GM21367 (cell line): Measurements from ENCODE around the gene PHF20.
"Not testable (repeated sequence)": the region's sequence is repeated elsewhere in the genome, so short reads cannot be mapped to it uniquely, and the experiment has no call there.

Experiments used
- ATAC-seq: cut with Tn5 transposase; IDR thresholded peaks from one replicate; pipeline ENCODE4 v1.9.1; 2021; ENCODE audit not compliant: unreplicated experiment

The PHF20 gene

GRCh38 chr20:35837577-35838195 lies 65.9 kb downstream of the PHF20 start:
- no peak for ATAC-seq

- no peak for ATAC-seq
Measured at GRCh38 chr20:35838205-35838604, 66.4 kb downstream of the PHF20 start.

- no peak for ATAC-seq
Measured at GRCh38 chr20:35839904-35840303, 68.1 kb downstream of the PHF20 start.

- no peak for ATAC-seq
Measured at GRCh38 chr20:35840421-35840820, 68.6 kb downstream of the PHF20 start.

- no peak for ATAC-seq
Measured at GRCh38 chr20:35842361-35842760, 70.5 kb downstream of the PHF20 start.

- ATAC-seq, result not testable (repeated sequence)
Measured at GRCh38 chr20:35843894-35844293, 72.1 kb downstream of the PHF20 start.

GRCh38 chr20:35845561-35845960 lies 73.7 kb downstream of the PHF20 start:
- ATAC-seq, result no peak

GRCh38 chr20:35849706-35850105 lies 77.9 kb downstream of the PHF20 start:
- no peak for ATAC-seq

GRCh38 chr20:35851659-35852058 lies 79.8 kb downstream of the PHF20 start:
- not testable (repeated sequence) for ATAC-seq

- ATAC-seq, result no peak
Measured at GRCh38 chr20:35854713-35855348, 83.0 kb downstream of the PHF20 start.

- ATAC-seq, result not testable (repeated sequence)
Measured at GRCh38 chr20:35855641-35856040, 83.8 kb downstream of the PHF20 start.

- no peak for ATAC-seq
Measured at GRCh38 chr20:35856866-35857265, 85.1 kb downstream of the PHF20 start.

- ATAC-seq, result no peak
Measured at GRCh38 chr20:35866418-35867202, 94.8 kb downstream of the PHF20 start.

- ATAC-seq, result no peak
Measured at GRCh38 chr20:35870541-35871258, 98.9 kb downstream of the PHF20 start.

- ATAC-seq, result no peak
Measured at GRCh38 chr20:35871259-35871771, 99.5 kb downstream of the PHF20 start.

- ATAC-seq, result no peak
Measured at GRCh38 chr20:35876033-35876320, 104.2 kb downstream of the PHF20 start.

GRCh38 chr20:35877611-35878010 lies 105.8 kb downstream of the PHF20 start:
- no peak for ATAC-seq

- ATAC-seq, result no peak
Measured at GRCh38 chr20:35878113-35878625, 106.4 kb downstream of the PHF20 start.

- no peak for ATAC-seq
Measured at GRCh38 chr20:35881676-35882075, 109.9 kb downstream of the PHF20 start.

GRCh38 chr20:35882427-35883161 lies 110.8 kb downstream of the PHF20 start:
- ATAC-seq, result not testable (repeated sequence)
